Measurements from ENCODE around the gene DUSP15. TPM values are rescaled to one million over a fixed set of nuclear protein-coding genes. Genes with fewer than 3 reads are reported as not detected.

DUSP15 gene
- total RNA-seq, 1 donor: not detected

DNA sequence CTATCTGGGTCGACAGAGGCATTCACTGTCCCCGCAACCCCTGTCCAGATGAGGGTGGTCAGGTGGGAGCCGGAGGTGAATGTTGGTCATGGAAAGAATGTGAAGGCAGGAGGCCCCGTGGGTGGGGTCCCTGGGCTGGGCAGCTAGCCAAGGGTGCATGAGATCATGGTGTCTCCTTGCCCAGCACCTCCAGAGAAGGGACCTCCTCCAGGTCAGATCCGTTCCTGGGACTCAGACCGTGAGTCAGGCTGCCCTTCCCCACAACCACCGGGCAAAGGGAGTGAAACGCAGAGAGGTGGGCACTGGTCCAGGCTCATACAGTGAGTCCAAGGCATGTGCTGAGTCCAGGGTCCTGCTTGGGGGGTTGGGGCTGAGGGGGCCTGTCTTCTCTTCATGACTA, 28.4 kb downstream of the DUSP15 start:
- no peaks in the 10 kb centered on the region for H3K27me3 ChIP-seq (ENCODE audit: insufficient read depth, low read length)
- peaks cover 19% of the 10 kb centered on the region for H3K4me1 ChIP-seq (ENCODE audit: insufficient read depth, low read length)
- no peaks in the 10 kb centered on the region for H3K9me3 ChIP-seq (ENCODE audit: low read depth, low read length)
- H3K4me3 ChIP-seq (ENCODE audit: low read length): no peak overlapping the region

DNA sequence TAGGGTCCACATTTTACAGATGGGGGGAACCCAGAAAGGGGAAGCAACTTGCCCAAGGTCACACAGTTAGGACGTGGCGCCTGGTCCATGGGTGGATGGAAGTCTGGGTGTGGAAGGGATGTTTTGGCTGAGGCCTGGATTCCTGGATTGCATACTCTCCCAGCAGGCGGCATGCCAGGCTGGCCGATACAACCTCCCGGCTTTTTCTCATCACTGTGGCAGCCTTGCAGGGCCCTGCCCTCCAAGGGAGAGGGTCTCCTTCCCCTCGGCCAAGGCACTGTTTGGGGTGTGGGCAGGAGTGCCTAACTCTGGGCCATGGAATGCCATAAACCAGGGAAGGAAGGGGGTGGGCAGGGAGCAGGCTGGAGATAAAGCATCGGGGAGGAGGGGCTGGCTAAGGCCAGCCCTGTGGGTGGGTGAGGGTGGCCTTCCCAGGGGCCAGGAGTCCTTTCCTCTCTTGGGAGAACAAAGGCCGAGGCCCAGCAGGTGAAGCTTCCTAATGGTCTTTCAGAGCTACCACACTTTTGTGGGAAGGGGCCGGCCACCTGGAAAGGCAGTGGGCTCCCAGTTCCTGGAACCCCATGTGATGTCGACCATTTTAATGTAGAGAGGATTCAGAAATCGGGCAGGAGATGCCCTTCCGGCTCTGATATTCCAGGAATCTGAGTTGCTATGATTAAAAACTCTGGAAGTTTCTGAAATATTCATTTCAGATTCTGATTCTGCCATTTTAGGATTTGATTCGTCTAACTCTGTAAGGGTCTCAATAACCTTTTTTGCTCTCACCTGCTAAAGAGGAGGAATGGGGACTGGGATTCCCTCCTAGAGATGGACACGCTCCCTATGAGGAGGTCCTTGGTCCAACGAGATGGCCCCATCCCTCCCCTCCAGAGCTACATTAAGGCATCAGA, 29.2 kb downstream of the DUSP15 start:
- H3K27me3 ChIP-seq (ENCODE audit: insufficient read depth, low read length): no peaks in the 10 kb centered on the region

DNA sequence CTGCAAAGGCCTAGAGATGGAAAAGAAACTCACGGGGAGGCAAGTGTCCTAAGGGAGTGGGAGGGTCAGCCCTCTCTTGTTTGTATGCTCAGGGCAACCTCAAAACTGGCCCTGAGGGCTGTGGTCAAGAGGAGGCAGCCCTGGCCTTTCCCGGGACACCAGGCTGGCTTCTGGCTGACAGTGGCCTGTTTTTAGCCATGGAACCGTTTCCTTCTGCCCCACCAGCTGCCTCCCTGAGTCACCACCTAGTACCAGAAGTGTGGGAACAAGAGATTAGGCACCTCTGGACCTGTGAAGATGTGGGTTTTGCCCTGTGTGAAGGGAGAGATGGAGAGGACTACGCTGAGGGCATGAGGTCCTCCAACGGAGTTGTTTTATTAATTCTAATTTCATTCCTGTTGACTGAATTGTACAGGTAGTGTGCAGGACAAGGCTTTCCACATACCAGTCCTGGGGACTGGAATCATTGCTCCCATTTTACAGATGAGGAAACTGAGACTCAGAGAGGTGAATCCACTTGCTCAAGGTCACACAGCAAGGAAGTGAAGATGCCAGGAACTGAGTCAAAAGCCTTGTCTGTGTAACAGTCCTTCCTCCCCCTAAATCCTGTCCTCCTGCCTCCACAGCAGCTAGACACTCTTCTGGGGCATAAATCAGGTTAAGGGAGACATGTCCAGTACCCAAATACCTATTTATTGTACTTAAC, 30.4 kb downstream of the DUSP15 start:
- no peaks in the 10 kb centered on the region for H3K27me3 ChIP-seq (ENCODE audit: insufficient read depth, low read length)
- H3K9me3 ChIP-seq (ENCODE audit: low read depth, low read length): no peaks in the 10 kb centered on the region
- peaks cover 36% of the 10 kb centered on the region for H3K4me1 ChIP-seq (ENCODE audit: insufficient read depth, low read length)
- no peak overlapping the region for H3K4me3 ChIP-seq (ENCODE audit: low read length)

More for the DNA sequence above, 29.2 kb downstream of the DUSP15 start:
- H3K4me3 ChIP-seq (ENCODE audit: low read length): no peak overlapping the region
- peaks cover 26% of the 10 kb centered on the region for H3K4me1 ChIP-seq (ENCODE audit: insufficient read depth, low read length)
- H3K9me3 ChIP-seq (ENCODE audit: low read depth, low read length): no peaks in the 10 kb centered on the region

DNA sequence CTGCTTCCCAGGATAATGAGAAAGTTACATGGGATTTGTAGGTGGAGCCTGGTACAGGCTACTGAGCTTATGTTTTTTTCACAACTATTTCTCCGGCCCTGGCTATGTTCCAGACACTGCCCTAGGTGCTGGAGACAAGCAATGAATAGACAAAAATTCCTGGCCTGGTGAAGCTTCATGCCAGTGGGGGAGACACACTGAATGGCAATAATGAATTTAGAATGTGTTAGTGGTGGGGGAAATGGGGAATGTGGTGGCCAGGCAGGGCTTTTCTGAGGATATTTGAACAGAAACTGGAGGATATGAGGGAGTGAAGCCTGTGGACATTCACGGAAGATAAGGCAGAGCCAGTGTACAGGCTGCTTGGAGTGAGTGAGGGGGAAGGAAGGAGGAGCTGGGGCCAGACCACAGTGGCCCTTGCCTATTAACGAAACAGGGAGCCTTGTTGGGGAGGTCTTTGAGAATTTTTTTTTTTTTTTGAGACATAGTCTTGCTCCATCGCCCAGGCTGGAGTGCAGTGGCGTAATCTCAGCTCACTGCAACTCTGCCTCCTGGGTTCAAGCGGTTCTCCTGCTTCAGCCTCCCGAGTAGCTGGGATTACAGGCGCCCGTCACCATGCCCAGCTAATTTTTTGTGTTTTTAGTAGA, 31.6 kb downstream of the DUSP15 start:
- no peaks in the 10 kb centered on the region for H3K27me3 ChIP-seq (ENCODE audit: insufficient read depth, low read length)
- H3K4me1 ChIP-seq (ENCODE audit: insufficient read depth, low read length): peaks cover 36% of the 10 kb centered on the region
- H3K4me3 ChIP-seq (ENCODE audit: low read length): no peak overlapping the region
- no peaks in the 10 kb centered on the region for H3K9me3 ChIP-seq (ENCODE audit: low read depth, low read length)

DNA sequence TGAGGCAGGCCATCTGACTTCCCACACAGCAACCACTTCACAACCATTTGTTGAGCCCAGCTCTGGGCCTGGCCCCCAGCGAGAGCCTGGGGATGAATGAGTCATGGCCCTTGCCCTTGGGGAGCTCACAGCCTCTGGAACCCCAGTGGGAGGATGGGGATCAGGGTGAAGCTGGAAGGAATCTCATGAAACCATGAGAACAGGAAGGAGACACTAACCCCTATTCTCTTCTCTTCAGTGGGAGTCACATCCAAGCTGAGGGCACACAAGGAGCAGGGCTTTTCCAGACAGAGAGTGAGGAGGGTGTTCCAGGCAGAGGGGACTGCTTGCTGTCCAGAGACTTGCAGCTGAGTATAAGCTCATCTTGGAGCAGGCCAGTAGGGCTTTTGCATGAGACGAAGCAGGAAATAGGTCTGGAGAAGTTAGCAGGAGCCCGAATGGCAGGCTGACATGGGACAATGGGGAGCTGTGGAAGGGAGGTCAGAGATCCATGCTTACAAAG, 32.4 kb downstream of the DUSP15 start:
- no peaks in the 10 kb centered on the region for H3K9me3 ChIP-seq (ENCODE audit: low read depth, low read length)
- no peaks in the 10 kb centered on the region for H3K27me3 ChIP-seq (ENCODE audit: insufficient read depth, low read length)
- no peak overlapping the region for H3K4me3 ChIP-seq (ENCODE audit: low read length)
- H3K4me1 ChIP-seq (ENCODE audit: insufficient read depth, low read length): peaks cover 36% of the 10 kb centered on the region

DNA sequence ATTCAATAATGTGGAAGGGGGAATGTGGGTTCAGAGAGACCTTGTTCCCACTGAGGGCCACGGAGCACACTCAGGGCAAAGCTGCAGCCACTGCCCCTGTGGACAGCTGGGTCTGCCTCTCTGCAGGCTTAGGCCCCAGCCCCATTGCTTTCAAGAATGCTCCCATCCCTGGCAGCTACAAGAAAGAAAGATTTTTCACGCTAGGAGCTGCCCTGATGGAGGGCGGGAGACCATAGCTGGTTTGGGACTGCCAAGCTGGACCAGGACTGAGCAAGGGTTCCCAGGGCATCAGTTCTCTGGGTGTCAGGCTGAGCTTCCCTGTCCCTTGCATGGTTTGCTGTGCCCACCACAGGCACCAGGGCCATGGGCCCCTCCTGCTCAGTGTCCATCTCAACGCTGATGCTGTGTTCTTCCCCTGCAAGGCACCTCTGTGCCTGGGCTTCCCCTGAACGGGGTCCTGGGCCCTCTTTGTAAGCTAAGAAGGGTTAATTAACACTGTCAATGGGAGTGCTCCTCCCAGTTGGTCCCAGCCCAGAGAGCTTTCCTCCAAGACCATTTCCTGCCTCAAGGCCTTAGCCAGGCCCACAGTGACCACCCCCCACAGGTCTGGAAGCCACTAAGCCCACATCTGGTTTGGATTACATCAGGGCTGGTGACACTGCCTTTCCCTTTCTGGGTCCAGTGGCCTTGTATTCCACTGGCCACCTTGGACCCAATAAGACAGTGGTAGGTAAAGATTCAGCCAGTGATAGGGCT, 33.3 kb downstream of the DUSP15 start:
- no peaks in the 10 kb centered on the region for H3K9me3 ChIP-seq (ENCODE audit: low read depth, low read length)
- H3K4me1 ChIP-seq (ENCODE audit: insufficient read depth, low read length): peaks cover 36% of the 10 kb centered on the region
- H3K27me3 ChIP-seq (ENCODE audit: insufficient read depth, low read length): no peaks in the 10 kb centered on the region
- no peak overlapping the region for H3K4me3 ChIP-seq (ENCODE audit: low read length)

DNA sequence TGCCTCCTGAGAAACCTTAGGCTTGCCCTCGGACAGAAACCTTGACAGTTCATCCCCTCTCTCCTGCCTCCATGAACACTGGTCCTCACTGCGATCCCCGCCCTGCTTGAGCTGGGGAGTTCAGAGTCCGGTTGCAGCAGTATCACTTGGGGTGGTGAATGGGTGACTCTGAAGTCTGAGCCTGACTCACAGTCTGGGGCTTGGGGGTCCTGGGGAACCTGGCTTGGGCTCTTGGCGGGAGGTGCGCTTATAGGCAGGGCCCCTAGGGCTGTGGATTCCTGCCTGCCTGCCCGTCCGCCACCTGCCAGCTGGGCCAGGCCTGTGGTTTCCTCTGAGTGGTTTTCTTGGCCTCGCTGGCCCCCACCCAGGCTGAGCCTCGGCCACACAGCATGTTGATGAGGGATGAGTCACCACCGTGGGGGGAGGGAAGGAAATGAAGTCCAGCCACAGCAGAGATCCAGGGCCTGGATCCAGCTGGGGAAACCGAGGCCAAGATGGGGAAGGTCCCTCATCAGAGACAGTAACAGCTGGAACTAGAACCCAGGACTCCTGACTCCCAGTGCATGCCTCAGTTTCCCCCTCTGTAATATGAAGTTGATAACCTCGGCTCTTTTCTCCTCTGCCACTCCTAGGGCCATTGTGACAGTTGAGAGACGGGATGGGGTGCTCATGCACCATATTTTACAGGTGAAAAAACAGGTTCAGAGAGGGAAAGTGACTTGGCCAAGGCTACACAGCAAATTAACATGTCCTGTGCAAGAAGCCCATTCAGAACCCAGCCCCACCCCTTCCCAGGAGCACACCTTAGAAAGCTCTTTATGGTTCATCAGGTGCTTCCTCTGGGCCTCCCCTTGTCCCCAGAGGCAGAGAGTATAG, 34.1 kb downstream of the DUSP15 start:
- peaks cover 36% of the 10 kb centered on the region for H3K4me1 ChIP-seq (ENCODE audit: insufficient read depth, low read length)
- no peak overlapping the region for H3K4me3 ChIP-seq (ENCODE audit: low read length)
- no peaks in the 10 kb centered on the region for H3K9me3 ChIP-seq (ENCODE audit: low read depth, low read length)
- H3K27me3 ChIP-seq (ENCODE audit: insufficient read depth, low read length): no peaks in the 10 kb centered on the region

DNA sequence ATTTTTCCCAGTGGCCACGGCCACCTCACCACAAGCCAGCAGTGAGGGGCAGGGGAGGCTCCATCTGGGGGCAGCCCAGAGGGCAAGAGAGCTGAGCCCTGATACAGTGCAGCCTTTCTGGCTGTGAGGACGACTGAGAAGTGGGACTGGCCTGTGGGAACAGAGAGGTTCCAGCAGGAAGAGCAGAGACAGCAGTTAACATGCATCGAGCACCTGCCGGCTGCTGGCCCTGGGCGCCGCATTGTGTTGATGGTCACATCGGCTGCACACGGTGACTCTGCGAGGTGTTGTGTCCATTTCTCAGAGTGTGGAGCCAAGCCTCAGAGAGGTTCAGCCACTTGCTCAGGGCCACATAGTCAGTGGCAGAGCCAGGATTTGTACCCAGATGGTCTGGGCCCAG, 34.8 kb downstream of the DUSP15 start:
- no peaks in the 10 kb centered on the region for H3K9me3 ChIP-seq (ENCODE audit: low read depth, low read length)
- no peaks in the 10 kb centered on the region for H3K27me3 ChIP-seq (ENCODE audit: insufficient read depth, low read length)
- H3K4me3 ChIP-seq (ENCODE audit: low read length): no peak overlapping the region
- H3K4me1 ChIP-seq (ENCODE audit: insufficient read depth, low read length): peaks cover 36% of the 10 kb centered on the region

DNA sequence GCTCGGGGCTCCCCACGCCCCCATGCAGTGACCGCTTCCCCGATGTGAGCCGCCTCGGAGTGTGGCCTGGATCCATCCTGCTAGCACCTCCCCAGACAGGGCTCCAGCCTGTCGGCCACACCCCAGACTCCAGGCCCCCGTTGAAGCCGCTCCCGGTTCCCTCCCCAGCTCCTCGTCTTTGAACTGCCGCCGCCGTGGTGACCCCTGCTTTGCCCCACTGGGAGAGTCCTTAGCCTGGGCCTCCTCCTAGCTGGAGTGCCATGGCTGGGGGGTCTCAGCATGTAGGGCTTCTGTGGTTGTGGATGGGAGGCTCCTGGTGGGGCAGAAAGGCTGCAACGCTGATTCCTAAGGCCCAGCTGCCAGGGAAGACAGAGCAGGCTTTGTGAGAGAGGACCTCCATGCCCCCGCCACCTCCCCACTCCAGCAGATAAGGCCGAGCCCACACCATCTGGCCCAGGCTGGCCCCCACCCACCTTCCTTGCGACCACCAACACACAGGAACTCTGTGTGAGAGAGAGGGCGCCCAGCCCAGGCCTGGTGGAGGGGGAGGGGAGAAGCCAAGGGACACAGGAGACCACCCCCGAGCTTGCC, 36.3 kb downstream of the DUSP15 start:
- Histone ChIP-seq H3K9me3 (ENCODE audit: low read depth, low read length) (no peaks in the 10 kb centered on the region), H3K4me1 (ENCODE audit: insufficient read depth, low read length) (peaks cover 36% of the 10 kb centered on the region), H3K4me3 (ENCODE audit: low read length) (no peak overlapping the region), H3K27me3 (ENCODE audit: insufficient read depth, low read length) (no peaks in the 10 kb centered on the region)

DNA sequence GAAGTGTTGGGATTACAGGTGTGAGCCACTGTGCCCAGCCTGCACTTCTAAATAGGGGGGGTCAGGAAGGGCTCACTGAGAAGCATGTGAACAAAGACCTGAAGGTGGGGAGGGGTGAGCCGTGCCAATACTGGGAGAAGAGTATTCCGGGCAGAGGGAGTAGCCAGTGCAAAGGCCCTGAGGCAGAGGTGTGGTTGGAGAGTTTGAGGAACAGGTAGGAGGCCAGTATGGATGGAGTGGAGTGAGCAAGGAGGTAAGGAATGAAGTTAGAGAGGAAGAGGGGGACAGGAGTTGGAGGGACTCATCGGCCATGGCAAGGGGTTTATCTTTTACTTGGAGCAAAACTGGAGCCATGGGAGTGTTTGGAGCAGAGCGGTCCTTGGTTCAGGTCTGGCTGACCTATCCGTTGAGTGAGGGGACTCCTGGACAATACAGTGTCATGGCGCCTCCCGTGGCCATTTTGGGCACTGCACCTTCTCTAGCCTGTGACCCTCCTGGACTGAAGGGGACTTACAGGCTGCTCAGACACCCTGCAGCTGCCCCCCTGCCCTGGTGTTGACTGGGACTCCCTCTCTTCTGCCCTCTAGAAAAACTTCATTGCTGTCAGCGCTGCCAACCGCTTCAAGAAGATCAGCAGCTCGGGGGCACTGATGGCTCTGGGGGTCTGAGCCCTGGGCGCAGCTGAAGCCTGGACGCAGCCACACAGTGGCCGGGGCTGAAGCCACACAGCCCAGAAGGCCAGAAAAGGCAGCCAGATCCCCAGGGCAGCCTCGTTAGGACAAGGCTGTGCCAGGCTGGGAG, 37.0 kb downstream of the DUSP15 start:
- Histone ChIP-seq H3K4me3 (ENCODE audit: low read length) (no peak overlapping the region), H3K27me3 (ENCODE audit: insufficient read depth, low read length) (no peaks in the 10 kb centered on the region), H3K9me3 (ENCODE audit: low read depth, low read length) (no peaks in the 10 kb centered on the region), H3K4me1 (ENCODE audit: insufficient read depth, low read length) (peaks cover 30% of the 10 kb centered on the region)

DNA sequence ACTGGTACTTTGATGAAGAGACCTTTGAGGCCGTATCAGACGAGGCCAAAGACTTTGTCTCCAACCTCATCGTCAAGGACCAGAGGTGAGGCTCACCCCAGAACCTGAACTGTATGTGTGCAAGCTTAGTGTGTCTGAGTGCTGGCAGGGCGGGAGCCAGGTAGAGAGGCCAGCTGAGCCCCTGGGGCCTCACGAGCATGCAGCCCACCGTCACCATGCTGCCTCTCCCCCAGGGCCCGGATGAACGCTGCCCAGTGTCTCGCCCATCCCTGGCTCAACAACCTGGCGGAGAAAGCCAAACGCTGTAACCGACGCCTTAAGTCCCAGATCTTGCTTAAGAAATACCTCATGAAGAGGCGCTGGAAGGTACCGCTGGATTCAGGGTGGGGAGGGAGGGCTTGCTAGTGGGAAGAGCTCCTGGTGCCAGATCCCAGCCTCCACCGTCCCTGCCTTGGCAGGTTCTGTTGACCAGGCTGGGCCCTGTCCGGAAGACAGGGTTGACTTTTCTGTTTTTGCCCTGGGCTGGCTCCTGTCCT, 38.5 kb downstream of the DUSP15 start:
- peaks cover 17% of the 10 kb centered on the region for H3K4me1 ChIP-seq (ENCODE audit: insufficient read depth, low read length)
- H3K4me3 ChIP-seq (ENCODE audit: low read length): no peak overlapping the region
- H3K27me3 ChIP-seq (ENCODE audit: insufficient read depth, low read length): no peaks in the 10 kb centered on the region
- no peaks in the 10 kb centered on the region for H3K9me3 ChIP-seq (ENCODE audit: low read depth, low read length)

DNA sequence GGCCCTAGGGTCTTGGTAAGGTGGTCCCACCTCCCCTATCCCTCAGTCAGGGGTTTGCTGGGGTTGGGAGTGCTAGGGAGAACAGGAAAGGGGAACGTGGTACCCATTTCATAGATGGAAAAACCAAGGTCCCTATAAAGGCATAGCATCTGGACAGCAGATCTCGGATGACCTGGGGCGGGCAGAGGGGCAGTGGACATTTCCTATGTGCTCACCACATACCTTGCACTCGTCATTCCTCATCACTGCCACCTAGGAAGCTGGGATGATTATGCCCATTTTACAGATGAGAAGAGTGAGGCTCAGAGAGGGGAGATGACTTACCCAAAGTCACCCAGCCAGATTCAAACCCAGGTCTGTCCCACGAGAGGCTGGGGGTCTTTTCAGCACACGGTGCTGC, 39.1 kb downstream of the DUSP15 start:
- Histone ChIP-seq H3K9me3 (ENCODE audit: low read depth, low read length) (no peaks in the 10 kb centered on the region), H3K4me3 (ENCODE audit: low read length) (no peak overlapping the region), H3K27me3 (ENCODE audit: insufficient read depth, low read length) (no peaks in the 10 kb centered on the region), H3K4me1 (ENCODE audit: insufficient read depth, low read length) (peaks cover 11% of the 10 kb centered on the region)
